Stimulated activated CD8-positive, alpha-beta memory T cell treated with anti-CD3 and anti-CD28 coated beads, Interleukin-15, amount 100 ng/mL, for 48 hours (primary cell): ENCODE results near the gene PIGC.
"Not testable (repeated sequence)": the region's sequence is repeated elsewhere in the genome, so short reads cannot be mapped to it uniquely, and the experiment has no call there.

Experiments used
- DNase-seq, 2 donors: peaks; one replicate each; pipeline ENCODE4 v3.0.0-alpha.2; 2020; ENCODE audit warnings: low read depth in 2 of 2

Gene PIGC

DNA sequence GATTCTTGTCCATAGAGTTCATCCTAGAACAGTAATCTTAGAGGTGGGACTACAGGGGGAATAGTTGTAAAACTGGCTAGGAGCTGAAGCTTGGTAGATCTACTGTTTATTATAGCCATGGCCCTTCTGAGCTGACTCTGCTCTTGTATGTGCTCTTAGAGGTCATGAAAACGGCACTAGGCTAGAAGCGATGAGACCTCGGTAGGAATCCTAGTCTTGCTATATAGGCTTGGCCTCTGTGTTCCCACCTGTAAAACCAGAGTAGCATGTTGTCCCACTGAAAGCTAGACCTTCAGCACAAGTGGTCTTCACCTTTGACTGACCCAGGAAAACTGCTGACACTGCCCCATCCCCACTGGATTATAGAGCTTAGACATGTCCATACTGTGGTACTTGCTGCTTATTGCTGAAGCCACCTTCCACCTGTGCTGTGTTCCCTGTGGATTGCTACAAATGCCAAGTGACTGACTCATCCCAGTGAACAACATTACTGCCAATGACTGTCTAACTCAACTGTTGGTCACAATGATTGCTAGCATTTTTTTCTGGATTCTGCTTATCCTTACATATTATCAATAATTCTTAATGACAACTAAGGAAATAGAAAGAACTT, 23.0 kb upstream of the PIGC start:
- DNase-seq: no peak

DNA sequence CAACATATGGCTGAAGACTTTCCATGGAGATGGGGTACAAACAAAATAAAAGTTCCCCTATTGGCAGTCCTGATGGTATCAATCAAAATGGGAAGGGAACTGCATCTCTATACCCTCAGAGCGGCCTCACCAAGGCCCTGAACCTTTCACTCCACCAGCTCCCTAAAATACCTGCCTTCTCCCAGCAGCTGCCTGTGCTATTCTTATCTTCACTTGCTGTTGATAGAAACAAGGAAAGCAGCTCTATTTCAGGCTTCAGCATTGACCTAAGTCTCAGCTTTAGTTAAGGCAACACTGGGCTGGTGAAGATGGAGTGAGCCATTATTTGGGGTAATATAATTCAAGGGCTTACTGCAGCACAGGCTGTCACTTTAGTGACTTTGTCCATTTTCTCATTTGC, 21.7 kb upstream of the PIGC start:
- DNase-seq: no peak

DNA sequence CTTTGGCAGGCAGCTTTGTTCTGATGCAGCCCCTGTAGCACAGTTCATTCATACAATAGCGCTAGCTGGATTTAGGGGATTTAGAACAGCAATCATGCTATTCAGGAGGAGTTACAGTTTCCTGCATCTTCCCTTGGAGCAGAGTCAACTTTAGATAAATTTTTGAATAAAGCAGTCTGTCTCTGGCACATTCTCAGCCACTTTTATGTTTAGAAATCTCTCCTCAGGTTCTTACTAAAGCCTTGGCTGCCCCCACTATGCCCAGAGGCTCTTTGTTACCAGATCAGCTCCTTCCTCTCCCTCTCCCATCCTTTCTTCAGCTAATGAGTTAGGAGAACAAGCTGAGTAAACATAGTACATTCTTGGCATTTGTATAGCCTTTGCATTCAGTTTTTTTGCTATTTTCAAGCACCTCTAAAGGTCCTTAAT, 17.0 kb upstream of the PIGC start:
- no peak for DNase-seq

DNA sequence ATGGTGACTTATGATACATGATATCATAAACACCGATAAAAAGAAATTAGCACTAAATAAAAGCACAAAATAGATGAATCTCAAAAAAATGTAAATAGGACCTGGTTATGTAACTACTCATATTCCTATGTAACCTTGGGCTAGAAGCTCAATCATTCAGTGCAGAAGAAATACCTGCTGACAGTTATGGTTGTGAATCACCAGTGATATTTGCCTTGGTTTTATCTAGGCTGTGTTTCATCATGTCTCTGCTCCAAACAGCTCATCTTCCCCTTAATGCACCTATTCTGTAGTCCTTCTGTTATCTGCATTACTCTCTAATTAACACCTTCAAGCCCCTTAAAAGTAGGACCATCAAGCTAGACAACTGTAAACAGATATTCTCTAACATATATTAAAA, 16.3 kb upstream of the PIGC start:
- DNase-seq: no peak

DNA sequence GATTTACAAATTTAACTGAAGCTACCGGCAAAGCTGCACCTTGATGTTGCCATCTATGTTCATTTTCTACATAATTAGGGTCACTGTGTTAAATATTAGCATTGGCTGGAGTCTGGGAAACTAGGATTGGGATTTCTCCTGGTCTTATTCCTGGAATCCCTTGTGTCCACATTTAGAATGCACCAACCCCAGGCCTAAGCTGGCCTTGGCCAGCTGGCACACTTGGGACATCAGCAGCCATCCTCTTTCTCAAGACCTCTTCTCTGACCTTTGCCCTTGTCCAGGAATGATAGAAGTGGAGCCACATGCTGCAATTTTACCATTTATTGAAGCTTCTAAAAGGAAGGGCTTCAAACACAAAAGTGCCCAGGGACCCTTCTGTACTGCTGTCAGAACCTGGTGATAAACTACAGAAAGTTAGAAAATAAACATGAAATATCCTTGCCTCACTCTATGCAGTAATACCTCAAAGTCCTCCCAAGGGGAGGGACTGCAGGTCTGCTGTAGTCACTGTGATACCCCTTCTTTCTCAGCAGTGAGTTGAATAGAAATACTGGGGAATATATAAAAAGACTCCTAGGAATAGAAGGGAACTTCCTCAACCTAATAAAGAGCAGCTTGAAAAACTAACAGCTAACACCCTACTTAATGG, 13.7 kb upstream of the PIGC start:
- DNase-seq: no peak

DNA sequence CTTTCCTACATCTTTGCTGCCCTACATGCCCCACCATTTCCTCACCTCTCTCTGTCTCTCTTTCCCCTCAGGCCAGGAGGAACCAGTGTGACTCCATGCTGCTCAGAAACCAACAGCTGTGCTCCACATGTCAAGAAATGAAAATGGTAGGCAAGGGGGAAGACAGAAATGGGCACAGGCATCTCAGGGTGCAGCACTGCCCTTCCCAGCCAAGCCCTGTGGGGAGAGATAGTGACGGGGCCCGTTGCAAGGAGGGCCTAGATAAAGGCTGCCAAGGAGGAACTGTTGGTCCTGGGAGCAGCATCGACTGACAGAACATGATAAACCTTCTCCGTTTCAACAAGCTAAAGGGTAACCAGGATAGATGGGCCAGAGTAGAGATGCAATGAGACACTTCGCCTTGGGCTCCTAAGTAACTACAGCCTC, 12.5 kb upstream of the PIGC start:
- no peak for DNase-seq

DNA sequence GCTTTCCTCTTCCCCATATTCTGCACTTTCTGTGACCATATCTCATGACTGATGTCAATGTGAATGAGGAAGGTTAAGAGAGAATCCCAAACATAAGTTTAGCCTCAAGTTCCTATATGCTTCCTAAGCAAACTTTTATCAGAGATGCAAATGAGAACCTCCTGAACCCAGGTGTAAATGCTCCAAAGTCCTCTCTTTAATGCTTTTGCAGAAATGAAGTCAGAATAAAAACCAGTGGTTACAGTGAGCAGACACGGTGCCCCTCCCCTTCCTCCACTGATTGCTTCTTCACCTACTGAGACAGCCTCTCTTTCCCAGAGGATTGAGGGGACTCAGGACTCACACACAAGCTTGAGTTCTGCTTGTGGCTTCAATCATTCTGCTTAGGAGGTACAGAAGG, 11.6 kb upstream of the PIGC start:
- DNase-seq: no peak

DNA sequence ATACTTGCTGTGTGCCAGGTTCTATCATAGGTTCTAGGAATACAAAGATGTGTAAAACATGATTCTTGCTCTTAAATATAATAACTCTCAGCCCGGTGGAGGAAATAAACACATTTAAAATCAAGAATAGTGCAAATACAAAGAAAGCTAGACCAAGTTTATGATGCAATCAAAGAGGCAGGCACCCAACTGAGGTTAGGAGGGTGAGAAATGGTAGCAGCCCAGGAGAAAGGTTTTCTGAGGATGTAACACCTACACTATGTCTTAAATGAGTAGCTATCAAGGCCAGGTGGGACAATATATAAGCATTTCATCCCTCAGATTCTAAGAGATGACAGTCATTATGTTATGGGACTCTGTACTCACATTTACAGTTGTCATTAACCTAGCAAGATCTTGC, 9.7 kb upstream of the PIGC start:
- DNase-seq: no peak

DNA sequence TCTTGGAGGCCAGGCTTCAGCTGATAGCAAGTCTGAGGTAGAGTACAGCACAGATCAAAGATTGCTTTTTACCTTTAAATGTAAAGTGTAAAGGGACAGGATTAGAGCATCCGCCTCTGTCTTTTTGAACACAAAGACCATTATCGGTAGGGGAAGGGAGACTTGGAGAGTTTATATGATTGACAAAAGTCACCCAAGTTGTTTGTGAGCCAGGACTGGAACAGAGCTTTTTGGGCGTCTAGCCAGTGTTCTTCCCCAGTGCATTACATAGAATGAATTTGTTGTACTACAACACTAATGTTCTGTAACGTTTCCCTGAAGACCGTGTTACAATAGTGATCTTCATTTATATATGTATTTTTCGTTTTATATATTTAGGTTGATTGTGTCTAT, 9.3 kb upstream of the PIGC start:
- DNase-seq: no peak

DNA sequence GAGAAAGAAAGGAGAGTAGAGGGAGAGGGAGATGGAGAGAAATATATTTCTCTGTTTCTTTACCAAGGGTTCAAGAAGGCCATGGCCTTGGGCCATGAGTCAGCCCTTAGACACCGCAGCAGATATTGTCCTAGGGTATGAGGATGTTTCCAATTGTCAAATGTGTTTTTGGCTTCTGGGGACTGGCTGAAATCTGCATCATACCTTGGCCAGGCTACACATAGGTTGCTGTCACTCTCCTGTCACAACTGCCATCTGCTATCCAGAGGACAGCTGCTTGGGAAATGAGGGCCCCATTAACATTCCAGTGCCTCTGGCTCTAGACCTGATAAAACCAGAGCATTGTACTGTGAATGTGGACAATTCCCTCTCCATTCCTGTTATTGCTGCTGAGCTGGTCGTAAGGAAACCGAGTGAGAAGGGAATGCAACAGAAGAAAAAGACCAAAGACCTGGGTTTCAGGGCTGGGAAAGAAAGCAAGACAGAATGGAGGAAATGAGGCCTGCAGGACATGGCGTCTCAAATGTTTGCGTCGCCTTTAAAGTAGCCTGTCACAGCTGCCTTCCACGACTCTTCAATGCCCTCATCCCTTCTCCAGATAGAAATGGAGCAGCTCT, 8.8 kb upstream of the PIGC start:
- DNase-seq: no peak

DNA sequence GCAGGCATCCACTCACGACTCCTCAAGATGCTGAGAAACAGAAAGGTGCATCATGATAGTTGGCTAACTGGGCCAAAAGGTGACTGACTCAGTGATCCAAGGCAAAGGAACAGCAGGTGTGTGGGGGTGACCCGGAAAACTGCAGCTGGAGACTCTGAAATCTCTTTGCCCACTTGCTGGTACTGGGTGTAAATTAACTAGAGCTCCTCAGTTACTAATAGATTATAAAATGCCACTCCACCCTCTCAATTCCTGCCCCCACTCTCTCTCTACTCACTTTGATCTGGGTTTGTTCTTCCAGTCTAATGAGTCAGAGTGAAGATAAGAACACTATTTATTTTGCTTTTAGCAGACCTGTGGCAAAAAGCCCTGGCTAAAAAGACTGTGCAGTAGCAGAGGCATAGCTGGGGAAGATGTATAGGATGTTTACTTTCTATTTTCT, 7.2 kb upstream of the PIGC start:
- DNase-seq: no peak

DNA sequence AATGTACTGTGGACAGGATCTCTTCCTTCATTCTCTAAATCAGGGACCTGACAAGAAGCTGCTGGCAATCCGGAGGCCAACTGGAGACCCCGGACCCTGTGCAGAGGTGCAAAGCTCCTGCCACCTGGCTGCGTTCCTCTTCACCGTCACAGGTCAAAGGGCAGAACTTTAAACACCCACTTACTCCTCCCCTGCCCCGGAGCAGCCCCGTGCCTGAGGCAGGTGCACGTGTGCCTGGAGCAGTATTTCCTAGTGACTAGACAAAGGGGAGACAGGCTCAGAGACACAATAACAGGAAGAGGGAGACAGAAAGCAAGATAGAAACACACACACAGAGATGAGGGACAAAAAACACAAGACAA, 6.6 kb upstream of the PIGC start:
- no peak for DNase-seq

DNA sequence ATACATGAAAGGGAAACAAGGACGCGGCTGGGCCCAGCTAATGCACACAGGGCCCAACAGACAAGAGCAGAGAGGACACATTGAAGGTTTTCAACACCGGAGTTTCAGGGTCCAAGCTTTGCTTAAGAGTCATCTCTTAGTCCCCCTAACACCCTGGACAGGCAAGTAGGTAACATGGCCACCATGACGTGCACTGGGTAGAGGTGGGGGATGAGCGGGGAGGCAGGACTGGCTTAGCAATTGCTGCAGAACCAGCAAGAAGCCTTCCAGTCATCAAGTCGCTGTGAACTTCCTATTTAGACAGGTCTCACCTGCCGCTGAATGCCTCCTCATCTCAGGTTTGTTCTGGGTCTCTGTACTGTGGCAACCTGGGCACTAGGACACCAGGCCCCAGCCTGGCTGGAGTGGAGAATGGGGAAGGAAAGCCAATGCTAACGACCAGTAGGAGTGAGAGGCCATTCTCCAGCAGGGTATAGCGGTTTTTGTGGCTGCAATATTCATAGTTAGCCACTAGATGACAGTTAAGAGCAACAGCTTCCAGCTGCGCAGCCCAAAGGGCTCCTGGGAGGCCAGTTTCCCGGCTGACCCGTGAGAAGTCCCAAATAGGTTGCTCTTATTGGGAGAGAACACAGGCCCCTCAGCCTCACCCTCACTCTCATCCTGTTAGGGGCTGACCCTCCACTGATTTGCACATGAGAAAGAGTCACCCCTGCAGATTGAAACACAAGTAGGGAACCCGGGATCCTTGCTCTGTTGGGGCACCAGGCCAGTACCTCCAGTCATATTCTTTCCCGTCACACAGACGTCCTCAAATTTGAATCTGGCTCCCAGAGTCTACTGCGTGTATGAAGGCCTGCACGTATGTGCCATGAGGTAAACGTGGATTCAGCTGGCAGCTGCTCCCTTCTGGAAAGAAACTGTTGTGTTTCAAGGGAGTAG, 6.0 kb upstream of the PIGC start:
- DNase-seq: no peak

DNA sequence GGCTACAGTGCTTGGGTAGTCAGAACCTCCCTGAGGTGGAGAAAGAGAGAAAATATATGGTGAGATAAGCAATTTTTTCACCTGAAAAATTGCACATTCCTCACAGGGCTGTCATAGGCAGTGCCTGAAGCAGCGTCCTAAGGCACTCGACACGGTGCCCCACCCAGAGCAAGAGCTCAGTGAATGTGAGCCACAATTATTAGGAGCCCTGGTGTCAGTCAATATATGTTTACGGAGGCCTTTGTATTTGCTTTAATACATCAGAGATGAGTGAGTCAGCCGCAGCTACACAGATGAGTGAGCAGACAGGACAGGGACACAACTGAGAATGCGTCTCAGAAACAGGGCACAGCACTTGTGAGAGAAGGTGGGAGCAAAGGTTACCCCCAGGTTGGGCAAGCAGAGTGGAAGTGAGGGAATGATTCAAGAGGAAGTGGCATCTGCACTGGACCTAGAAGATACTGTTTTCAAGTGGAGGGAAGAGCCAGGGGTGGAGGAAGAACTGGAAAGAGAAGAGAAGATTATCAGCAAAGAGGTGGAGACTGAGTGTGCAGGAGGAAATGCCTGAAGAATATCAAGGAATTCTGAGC, 5.2 kb upstream of the PIGC start:
- no peak for DNase-seq

DNA sequence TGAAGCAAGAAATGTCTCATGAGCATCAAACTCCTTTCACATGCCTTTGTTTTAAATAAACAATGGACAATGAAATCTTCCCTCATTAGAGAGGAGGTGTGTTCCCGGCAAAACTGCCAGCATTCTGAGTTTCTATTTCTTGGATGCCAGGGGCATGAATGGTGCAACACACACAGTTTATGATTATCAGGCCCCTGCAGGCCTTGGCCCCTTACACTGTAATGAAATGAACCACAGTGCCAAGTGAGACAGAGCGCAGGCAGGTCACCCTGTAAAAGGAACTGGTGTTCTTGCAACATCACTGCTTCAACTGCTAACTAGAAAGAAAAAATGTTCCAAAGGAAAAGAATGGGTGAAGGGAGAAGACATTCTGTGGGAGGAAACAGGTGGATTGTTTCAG, 3.8 kb upstream of the PIGC start:
- no peak for DNase-seq

DNA sequence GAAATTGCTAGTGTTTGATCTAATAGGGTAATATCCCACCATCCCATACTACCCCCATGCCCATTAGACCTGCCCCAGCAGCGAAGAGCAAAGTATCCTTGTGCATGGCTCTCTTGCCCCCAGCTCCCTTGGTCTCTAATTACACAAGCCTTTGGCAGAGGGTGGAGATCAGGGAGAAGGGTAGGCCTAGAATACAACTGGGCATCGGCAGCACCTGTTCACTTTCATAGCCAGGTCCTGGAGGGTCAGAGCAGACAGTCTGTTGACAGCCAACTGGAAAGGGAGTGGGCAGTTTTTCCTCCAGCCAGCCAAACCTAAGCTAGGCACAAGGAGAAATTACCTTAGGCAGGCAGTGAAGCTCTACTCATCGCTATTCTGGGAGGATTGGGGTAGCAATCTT, 2.7 kb upstream of the PIGC start:
- DNase-seq: no peak

DNA sequence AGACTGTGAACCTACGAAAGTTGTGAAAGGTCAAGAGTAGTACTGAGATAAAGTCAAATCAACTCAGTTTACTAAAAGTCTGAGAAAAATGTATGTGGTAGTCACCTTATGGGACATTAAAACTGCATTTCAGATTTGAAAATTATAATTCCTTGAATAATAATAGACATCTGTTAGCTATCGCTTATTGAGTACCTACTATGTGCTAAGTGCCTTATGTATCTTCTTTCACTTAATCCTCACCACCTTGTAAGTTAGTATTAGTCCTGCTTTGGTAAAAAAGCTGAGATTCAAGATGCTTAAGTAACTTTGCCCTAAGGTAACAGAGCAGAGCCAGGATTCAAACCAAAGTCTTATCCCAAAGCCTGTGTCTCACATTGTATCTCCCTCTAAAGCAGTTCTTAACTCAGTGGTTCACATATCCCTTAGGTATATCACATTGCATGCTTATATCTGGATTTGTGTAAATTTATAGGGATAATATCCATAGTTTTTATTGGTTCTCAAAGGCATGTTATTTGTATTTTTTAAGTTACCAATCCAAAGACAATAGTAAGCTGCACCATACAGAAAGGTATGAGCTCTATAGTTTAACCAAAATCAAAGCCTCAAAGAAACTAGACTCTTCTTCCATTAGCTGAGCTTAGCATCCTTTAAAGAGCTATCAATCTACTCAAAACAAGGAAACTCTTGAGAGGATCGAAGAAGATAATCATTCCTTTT, 865 bp downstream of the PIGC start:
- no peak for DNase-seq

DNA sequence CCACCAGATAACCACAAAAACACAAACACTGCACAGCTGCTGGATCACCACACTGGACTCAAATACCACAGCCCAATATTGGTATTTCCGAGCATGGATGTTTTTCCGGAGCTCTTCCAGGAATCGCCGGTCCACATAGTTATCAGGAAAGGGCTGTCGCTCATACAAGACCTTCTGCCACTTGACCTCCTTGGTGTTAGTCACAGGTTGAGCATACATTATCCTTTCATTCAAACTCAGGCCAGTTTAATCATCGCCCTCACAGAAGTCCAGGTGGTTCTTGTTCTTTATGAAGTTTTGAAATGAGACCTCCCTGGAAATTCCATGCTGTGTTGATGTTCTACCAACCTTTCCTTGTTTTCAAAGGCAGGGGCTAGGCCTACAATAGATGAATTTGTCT, 1.5 kb downstream of the PIGC start:
- DNase-seq: no peak

DNA sequence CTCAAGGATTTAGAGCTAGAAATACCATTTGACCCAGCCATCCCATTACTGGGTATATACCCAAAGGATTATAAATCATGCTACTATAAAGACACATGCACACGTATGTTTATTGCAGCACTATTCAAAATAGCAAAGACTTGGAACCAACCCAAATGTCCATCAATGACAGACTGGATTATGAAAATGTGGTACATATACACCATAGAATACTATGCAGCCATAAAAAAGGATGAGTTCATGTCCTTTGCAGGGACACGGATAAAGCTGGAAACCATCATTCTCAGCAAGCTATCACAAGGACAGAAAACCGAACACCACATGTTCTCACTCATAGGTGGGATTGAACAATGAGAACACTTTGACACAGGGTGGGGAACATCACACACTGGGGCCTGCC, 6.7 kb downstream of the PIGC start:
- not testable (repeated sequence) for DNase-seq

DNA sequence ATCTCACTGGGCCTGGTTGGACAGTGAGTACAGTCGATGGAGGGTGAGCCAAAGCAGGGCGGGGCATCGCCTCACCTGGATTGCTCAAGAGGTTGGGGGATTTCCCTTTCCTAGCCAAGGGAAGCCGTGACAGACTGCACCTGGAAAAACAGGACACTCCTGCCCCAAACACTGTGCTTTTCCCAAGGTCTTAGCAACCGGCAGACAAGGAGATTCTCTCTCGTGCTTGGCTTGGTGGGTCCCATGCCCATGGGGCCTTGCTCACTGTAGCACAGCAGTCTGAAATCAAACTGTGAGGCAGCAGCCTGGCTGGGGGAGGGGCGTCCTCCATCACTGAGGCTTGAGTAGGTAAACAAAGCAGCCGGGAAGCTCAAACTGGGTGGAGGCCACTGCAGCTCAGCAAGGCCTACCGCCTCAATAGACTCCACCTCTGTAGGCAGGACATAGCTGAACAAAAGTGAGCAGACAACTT, 12.1 kb downstream of the PIGC start:
- DNase-seq: no peak

DNA sequence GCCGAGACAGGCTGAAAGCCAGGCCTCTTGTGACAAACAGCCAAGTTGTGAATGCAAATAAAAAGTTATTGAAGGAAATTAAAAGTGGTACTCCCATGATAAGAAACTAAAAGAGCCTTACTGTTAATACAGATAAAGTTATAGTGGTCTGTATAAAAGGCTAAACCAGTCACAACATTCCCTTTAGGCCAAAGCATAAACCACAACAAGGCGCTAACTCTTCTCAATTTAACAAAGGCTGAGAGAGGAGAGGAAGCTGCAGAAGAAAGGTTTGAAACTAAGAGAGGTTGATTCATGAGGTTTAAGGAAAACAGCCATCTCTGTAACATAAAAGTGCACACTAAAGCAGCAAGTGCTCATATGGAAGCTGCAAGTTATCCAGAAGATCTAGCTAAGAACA, 12.7 kb downstream of the PIGC start:
- no peak for DNase-seq
